Measurements from ENCODE around the gene DNAH8. TPM values are rescaled to one million over a fixed set of nuclear protein-coding genes. Genes with fewer than 3 reads are reported as not detected.

Gene DNAH8
- total RNA-seq, 1 donor from 2014 or later: not detected

DNA sequence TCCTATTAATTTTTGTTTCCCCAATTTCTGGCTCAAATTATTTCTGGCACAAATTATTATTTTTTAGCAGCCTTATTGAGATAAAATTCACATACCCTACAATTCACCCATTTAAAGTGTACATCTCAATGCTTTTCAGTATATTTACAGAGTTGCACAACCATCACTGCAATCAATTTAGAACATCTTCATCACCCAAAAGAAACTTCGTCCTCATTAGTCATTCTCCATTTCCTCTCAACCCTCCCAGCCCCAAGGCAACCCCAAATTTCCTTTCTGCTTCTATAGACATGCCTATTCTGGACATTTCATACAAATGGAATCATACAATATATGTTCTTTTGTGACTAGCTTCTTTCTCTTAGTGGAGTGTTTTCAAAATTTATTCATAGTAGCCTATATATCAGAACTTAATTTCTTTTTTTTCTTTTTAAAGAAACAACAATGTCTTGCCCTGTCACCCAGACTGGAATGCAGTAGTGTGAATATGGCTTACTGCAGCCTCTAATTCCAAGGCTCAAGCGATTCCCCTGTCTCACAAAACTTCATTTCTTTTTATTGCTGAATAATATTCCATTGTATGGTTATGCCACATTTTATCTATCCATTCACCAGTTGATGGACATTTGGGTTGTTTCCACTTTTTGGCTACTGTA lies 84.5 kb downstream of the DNAH8 start:
- peaks cover 3% of the 10 kb centered on the region for H3K9me3 Mint-ChIP-seq (ENCODE audit: unreplicated experiment)

DNA sequence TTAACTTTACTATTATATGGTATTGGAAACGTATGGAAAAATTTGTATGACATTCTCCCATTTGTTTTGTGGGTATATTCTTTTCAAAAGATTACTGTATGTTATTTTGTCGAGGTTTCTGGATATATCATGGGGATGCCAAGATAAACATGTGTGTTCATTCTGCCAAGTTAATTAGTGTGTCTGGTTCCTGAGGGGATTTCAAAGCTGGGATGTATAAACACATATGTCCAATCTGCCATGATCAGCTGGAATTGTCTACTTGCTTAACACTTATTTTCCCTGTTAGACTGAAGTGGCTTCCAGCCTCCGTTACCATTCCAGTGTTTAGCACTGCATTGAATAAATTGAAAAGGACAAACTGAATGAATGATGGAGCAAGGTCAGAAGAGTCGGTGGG lies 86.2 kb downstream of the DNAH8 start:
- H3K4me3 Mint-ChIP-seq (ENCODE audit: unreplicated experiment): no peak overlapping the region
- H3K4me1 Mint-ChIP-seq (ENCODE audit: low read depth, unreplicated experiment): no peaks in the 10 kb centered on the region
- H3K9me3 ChIP-seq (ENCODE audit: insufficient read depth, low read depth, low read length): no peaks in the 10 kb centered on the region
- H3K4me3 ChIP-seq (ENCODE audit: insufficient read depth, low read depth, low read length): no peak overlapping the region
- no peak overlapping the region for H3K27ac Mint-ChIP-seq (ENCODE audit: unreplicated experiment)
- no peak overlapping the region for H3K27ac ChIP-seq (ENCODE audit: low read depth, low read length)
- H2AFZ ChIP-seq (ENCODE audit: low read depth, low read length): no peak overlapping the region
- no peak for FAIRE-seq
- H3K27me3 Mint-ChIP-seq (ENCODE audit: low read depth, unreplicated experiment): peaks cover 23% of the 10 kb centered on the region
- H3K9me3 Mint-ChIP-seq (ENCODE audit: unreplicated experiment): peaks cover 3% of the 10 kb centered on the region
- H3K4me1 ChIP-seq (ENCODE audit: insufficient read depth, low read length): no peaks in the 10 kb centered on the region
- H3K9ac ChIP-seq (ENCODE audit: low read length): no peak overlapping the region
- H3K27me3 ChIP-seq (ENCODE audit: insufficient read depth, low read length): peaks cover 7% of the 10 kb centered on the region
- no peak overlapping the region for H3K4me2 ChIP-seq (ENCODE audit: low read length)
- TF ChIP-seq, protein P1, sequence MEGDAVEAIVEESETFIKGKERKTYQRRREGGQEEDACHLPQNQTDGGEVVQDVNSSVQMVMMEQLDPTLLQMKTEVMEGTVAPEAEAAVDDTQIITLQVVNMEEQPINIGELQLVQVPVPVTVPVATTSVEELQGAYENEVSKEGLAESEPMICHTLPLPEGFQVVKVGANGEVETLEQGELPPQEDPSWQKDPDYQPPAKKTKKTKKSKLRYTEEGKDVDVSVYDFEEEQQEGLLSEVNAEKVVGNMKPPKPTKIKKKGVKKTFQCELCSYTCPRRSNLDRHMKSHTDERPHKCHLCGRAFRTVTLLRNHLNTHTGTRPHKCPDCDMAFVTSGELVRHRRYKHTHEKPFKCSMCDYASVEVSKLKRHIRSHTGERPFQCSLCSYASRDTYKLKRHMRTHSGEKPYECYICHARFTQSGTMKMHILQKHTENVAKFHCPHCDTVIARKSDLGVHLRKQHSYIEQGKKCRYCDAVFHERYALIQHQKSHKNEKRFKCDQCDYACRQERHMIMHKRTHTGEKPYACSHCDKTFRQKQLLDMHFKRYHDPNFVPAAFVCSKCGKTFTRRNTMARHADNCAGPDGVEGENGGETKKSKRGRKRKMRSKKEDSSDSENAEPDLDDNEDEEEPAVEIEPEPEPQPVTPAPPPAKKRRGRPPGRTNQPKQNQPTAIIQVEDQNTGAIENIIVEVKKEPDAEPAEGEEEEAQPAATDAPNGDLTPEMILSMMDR (IDR thresholded peaks at IDR 0.05; ENCODE audit: insufficient read depth, low read depth, low read length): no peak
- TF ChIP-seq EZH2 (IDR thresholded peaks at IDR 0.05; ENCODE audit: insufficient read depth, low read length): no peak
- H3K36me3 ChIP-seq (ENCODE audit: insufficient read depth, low read length): no peaks in the 10 kb centered on the region
- no peaks in the 10 kb centered on the region for H3K36me3 Mint-ChIP-seq (ENCODE audit: low read depth, unreplicated experiment)
- no peaks in the 10 kb centered on the region for H4K20me1 ChIP-seq (ENCODE audit: insufficient read depth, low read length)
- H3K79me2 ChIP-seq (ENCODE audit: insufficient read depth, low read length): no peaks in the 10 kb centered on the region
- DNase-seq (ENCODE audit: low read depth): no peak

More for the DNA sequence above, 84.5 kb downstream of the DNAH8 start:
- Mint-ChIP-seq H3K4me3 (ENCODE audit: unreplicated experiment) (no peak overlapping the region), H3K36me3 (ENCODE audit: low read depth, unreplicated experiment) (no peaks in the 10 kb centered on the region), H3K27me3 (ENCODE audit: low read depth, unreplicated experiment) (peaks cover 19% of the 10 kb centered on the region), H3K4me1 (ENCODE audit: low read depth, unreplicated experiment) (no peaks in the 10 kb centered on the region), H3K27ac (ENCODE audit: unreplicated experiment) (no peak overlapping the region)
- Histone ChIP-seq H3K4me3 (ENCODE audit: insufficient read depth, low read depth, low read length) (no peak overlapping the region), H3K36me3 (ENCODE audit: insufficient read depth, low read length) (no peaks in the 10 kb centered on the region), H3K4me2 (ENCODE audit: low read length) (no peak overlapping the region), H3K27me3 (ENCODE audit: insufficient read depth, low read length) (no peaks in the 10 kb centered on the region), H3K79me2 (ENCODE audit: insufficient read depth, low read length) (no peaks in the 10 kb centered on the region), H4K20me1 (ENCODE audit: insufficient read depth, low read length) (no peaks in the 10 kb centered on the region), H3K9me3 (ENCODE audit: insufficient read depth, low read depth, low read length) (no peaks in the 10 kb centered on the region), H3K27ac (ENCODE audit: low read depth, low read length) (no peak overlapping the region), H3K9ac (ENCODE audit: low read length) (no peak overlapping the region), H2AFZ (ENCODE audit: low read depth, low read length) (no peak overlapping the region), H3K4me1 (ENCODE audit: insufficient read depth, low read length) (no peaks in the 10 kb centered on the region)
- DNase-seq (ENCODE audit: low read depth): no peak
- no peak for TF ChIP-seq EZH2 (IDR thresholded peaks at IDR 0.05; ENCODE audit: insufficient read depth, low read length)
- TF ChIP-seq, protein P1 (IDR thresholded peaks at IDR 0.05; ENCODE audit: insufficient read depth, low read depth, low read length): no peak
- FAIRE-seq: no peak

DNA sequence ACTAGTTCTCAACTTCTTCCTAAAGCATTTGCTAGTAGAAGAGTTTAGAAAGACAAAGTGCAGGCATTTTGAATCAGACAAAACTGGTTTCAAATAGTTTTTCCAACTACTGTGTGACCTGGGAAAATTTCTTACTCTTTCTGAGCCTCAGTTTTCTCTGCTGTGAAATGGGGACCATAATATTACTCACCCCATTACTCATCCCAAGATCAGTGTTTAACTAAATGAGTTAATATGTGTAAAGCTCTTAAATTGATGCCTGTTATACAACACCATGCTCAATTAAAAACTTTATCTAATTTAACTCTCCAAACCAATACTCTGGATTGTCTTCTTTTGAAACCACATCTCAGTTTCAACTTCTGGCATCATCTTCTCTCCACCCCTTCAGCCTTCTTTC lies 87.4 kb downstream of the DNAH8 start:
- DNase-seq (ENCODE audit: low read depth) (no peak), FAIRE-seq (no peak)
- Histone ChIP-seq H4K20me1 (ENCODE audit: insufficient read depth, low read length) (no peaks in the 10 kb centered on the region), H3K9me3 (ENCODE audit: insufficient read depth, low read depth, low read length) (no peaks in the 10 kb centered on the region), H3K79me2 (ENCODE audit: insufficient read depth, low read length) (no peaks in the 10 kb centered on the region), H3K9ac (ENCODE audit: low read length) (no peak overlapping the region), H2AFZ (ENCODE audit: low read depth, low read length) (no peak overlapping the region), H3K27me3 (ENCODE audit: insufficient read depth, low read length) (peaks cover 7% of the 10 kb centered on the region), H3K27ac (ENCODE audit: low read depth, low read length) (no peak overlapping the region), H3K4me1 (ENCODE audit: insufficient read depth, low read length) (no peaks in the 10 kb centered on the region), H3K36me3 (ENCODE audit: insufficient read depth, low read length) (no peaks in the 10 kb centered on the region), H3K4me3 (ENCODE audit: insufficient read depth, low read depth, low read length) (no peak overlapping the region), H3K4me2 (ENCODE audit: low read length) (no peak overlapping the region)
- peaks cover 24% of the 10 kb centered on the region for H3K27me3 Mint-ChIP-seq (ENCODE audit: low read depth, unreplicated experiment)
- TF ChIP-seq EZH2 (IDR thresholded peaks at IDR 0.05; ENCODE audit: insufficient read depth, low read length): no peak
- no peaks in the 10 kb centered on the region for H3K4me1 Mint-ChIP-seq (ENCODE audit: low read depth, unreplicated experiment)
- no peaks in the 10 kb centered on the region for H3K36me3 Mint-ChIP-seq (ENCODE audit: low read depth, unreplicated experiment)
- no peak overlapping the region for H3K27ac Mint-ChIP-seq (ENCODE audit: unreplicated experiment)
- H3K9me3 Mint-ChIP-seq (ENCODE audit: unreplicated experiment): peaks cover 3% of the 10 kb centered on the region
- H3K4me3 Mint-ChIP-seq (ENCODE audit: unreplicated experiment): no peak overlapping the region
